Fibroblast of skin of left quadriceps (primary cell): ENCODE measurements around the gene MGST1.
"Not testable (repeated sequence)": the region's sequence is repeated elsewhere in the genome, so short reads cannot be mapped to it uniquely, and the experiment has no call there.

Source experiments
- DNase-seq, 2 experiments: peaks; one replicate each; pipeline ENCODE4 v3.0.0-alpha.2; 2013; ENCODE audit warnings: low read depth in 2 of 2

Gene MGST1

GRCh38 chr12:16352481-16352880 is 5.0 kb downstream of the MGST1 start:
- DNase-seq, result peak; percentile 59 to 62

- no peak for DNase-seq
These were observed 11.4 kb downstream of the MGST1 start for GRCh38 chr12:16358878-16359277.

DNA sequence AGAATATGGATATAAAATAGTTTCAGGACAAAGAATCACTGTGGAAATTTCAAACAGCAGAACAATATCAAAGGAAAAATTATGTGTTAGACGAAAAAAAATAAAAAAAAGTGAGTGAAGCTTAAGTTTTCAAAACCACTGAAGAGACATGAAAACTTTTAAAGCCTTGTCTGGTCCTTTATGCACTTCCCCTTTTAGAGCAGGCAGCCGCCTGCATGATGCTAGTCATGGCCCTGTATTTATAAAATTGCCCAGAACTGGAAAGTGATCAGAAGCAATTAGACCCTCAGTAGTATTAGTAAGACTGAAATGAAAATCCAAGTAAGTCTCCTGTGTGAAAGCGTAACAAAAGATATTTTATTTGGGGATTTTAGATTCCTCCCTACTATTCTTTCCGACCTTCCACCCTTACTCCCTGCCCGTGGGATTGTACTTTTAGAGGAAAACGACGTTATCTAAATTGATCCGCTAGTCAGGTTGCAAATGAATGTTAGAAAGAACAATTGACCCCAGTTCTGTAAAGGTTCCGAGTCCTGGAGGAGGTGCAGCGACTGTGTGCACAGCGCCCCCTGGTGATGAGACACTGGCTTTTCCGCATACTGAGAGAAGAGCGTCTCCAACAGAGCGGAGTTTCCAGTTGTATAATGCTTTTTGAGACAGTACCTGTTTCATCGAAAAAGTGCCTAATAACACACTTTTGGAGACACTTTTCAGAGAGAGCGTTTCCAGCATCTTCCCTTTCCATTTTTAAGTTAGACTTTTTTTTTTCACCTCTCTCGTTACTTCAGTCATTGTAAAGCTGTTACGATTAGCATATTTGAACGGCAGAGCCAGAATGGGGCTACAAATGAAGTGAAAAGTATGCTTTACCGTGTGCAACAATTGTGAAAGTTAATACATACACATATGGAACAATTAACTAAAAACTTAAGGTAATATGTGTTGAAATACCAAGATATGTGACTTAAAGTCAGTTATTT is 12.4 kb downstream of the MGST1 start:
- DNase-seq, result no peak

DNA sequence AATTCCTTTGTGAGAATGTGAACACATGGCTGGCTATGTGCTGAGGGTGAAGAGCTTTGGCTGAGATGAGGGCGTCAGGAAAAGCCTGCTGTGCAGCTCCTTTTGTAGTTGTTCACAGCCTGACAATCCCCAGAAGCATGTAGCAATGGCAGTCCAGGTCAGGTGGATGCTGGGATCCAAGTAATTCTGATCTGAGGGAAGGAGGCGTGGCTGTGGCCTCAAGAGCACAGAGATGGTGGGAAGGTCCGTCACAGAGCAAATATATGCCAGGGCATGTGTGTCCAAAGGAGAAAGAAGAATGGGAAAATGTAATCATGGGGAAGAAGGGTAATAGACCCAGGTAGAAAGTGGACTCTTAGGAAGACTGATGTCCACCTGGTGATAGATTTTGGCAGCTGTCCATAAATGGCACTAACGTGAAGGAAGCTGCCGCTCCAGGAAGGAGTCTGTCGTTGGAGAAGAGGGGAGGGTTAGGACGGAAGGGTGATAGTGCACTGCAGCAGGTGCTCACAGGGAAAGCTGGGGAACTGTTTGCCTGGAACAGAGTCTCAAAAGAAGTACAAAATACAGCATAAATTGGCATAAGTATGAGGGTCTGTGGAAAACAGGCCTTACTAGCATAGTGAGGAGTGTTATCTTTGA is 13.8 kb downstream of the MGST1 start:
- no peak for DNase-seq

DNA sequence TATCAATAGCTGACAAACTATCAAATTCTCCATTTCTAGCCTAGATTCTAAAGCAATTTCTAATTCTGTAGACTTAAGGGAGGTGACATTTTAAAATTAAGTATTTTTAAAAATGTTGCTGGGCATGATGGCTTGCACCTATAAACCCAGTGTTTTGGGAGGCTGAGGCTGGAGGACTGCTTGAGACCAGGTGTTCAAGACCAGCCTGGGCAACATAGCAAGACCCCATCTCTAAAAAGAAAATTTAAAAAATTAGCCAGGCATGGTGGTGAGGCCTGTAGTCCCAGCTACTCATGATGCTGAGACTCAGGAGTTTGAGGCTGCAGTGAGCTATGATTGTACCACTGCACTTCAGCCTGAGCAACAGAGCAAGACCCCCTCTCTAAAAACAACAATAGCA is 15.1 kb downstream of the MGST1 start:
- no peak for DNase-seq

DNA sequence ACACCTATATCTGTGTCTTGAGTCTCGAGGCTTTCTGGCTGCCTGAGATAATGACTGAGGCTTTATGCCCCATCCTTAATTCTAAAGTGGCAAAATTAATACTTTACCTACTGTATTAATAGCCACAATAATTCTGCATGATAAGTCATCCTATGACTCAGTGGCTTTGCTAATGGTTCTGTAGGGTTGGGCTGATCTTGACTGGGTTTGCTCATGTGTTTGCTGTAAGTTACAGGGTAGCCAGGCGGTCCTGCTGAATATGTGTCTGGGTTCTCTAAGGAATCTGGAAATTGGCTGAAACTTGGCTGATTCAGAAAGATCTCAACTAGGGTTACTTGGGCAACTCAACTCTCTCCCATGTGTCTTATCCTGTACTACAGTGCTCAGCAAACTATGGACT is 21.7 kb downstream of the MGST1 start:
- DNase-seq, result no peak

GRCh38 chr12:16370096-16370495 is 22.7 kb downstream of the MGST1 start:
- DNase-seq, result no peak

DNA sequence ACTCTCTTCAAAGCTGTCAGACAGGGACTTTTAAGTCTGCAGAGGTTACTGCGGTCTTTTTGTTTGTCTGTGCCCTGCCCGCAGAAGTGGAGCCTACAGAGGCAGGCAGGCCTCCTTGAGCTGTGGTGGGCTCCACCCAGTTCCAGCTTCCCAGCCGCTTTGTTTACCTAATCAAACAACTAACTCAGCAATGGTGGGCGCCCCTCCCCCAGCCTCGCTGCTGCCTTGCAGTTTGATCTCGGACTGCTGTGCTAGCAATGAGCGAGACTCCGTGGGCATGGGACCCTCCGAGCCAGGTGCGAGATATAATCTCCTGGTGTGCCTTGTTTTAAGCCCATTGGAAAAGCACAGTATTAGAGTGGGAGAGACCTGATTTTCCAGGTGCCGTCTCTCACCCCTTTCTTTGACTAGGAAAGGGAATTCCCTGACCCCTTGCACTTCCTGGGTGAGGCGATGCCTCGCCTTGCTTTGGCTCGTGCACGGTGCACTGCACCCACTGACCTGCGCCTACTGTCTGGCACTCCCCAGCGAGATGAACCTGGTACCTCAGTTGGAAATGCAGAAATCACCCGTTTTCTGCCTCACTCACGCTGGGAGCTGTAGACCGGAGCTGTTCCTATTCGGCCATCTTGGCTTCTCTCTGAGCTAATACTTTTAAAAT is 35.3 kb downstream of the MGST1 start:
- not testable (repeated sequence) for DNase-seq

- no peak for DNase-seq
These were observed 37.3 kb downstream of the MGST1 start for GRCh38 chr12:16384732-16385131.

DNA sequence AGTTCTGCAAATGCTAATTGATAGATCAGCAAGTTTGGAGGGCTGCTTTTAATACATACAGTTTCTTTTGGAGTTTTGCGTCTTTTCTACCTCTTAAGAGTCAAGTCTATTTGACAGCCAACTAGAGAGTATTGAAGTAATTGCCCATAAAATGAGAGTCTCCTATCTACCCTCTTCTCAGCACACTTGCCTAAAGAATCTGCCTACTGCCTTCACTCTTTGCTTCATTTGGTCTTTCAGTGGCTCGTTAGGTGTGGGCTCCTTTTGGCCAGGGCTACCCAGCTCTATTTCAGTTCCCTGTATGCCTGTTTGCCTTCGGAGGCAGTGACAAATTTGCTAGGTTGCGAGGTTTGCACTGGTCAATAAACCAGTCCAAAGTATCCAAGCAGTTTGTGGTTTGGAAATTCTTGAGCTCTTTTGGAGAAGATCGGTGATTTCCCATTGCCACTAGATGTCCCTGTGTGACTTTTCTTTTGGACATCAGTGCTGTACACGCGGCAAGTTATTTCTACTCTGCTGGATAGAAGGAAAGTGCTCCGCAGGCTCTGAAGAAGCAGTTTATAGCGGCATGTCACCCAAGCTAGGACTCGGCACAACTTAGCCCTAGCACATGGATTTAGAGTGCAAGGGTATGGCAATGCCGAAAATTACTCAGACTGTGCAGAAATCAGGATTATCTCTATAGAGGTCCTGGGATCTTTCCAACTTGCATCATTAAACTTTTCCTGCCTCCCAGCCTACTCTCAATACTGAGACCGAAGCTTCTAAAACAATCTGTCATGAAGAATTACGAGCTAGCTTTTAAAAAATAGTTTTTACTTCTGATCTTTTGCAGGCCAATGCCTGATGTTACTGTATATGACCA is 38.6 kb downstream of the MGST1 start:
- DNase-seq, result peak; percentile 21 to 26

- no peak for DNase-seq
These were observed 40.5 kb downstream of the MGST1 start for GRCh38 chr12:16387919-16388318.

DNA sequence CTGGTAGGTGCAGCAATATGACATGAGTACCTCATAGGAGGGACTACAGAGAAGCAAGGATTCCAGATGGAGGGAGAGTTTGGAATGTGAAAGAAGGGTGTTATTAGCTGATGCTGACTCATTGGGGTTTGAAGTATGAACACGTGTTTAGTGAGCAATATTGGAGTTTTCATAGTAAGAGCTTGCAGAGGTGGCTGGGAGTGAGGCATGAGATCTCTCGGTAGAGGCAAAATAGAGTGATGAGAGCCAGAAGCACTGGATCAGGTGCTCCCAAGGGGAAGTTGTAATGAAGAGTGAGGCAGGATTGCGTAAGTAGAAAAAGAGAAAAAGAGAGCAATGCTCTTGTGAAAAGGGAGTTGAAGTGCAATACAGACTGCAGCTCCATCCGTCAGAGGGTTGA is 42.1 kb downstream of the MGST1 start:
- DNase-seq, result peak; percentile 33 to 38

DNA sequence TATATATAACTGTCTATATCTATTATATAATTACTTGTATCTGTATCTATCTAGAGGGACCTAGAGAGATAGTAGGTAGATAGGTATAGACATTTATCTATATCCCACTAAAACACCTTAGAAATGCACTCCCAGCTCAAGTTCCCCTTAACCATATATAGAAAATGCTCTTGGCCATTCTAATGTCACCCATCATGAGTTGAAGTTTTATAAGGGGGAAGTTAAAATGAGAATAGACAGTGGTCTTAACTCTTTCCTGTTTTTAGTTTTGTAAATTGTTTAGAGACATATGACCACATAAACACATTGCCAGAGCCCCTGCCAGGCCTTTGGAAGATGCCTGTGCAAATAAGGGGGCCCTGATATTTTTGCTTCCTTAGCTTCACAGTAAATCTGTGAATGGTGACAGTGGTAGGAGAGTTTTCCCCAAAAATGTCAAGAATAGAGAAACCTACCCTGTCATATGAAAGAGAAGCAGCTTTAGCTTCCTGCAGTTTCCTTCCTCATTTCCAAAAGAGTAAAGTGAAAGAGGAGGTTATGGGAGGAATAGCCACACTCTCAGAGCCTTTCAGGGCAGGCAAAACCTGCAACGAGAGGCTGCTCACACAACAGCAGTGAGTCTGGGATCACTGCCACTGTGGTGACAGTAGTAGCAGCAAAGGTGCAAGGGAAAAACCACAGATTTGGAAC is 45.5 kb downstream of the MGST1 start:
- DNase-seq, result no peak

DNA sequence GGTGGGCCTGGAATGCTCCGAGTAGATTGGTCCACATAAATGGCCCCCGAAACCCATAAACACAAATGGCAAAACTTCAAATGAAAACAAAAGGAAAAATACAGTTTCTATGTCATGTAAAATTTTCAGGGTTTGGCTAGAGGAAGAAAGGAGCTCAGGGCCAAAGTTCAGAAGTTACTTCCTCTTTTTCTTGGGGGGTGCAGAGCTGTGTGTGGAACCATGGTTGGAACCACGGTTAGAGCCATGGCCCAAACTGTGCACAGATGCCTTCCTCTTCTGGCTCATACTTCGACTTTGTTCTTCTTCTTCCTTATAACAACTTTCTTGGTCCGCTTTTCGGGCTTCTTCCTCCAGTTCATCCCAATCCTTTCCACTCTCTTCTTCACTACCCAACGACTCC is 51.7 kb downstream of the MGST1 start:
- no peak for DNase-seq

DNA sequence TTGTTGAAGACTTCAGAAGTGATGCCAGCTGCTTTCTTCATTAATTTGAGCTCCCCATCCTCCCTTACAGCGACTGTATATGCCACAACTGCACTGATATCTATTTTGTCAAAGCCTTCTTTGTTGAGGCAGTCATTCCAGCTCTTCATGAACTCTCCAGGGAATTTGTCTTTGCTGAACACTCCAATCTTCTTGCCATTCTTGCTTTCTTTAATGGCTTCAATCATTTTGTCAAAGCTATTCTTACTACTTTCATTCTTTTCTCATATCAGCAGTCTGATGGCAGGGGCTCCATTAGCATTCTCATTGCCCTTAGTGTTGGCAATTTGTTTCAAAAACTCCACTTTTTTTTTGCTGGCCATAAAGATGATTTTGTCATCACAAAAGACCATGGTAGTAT is 54.4 kb downstream of the MGST1 start:
- DNase-seq, result not testable (repeated sequence)

DNA sequence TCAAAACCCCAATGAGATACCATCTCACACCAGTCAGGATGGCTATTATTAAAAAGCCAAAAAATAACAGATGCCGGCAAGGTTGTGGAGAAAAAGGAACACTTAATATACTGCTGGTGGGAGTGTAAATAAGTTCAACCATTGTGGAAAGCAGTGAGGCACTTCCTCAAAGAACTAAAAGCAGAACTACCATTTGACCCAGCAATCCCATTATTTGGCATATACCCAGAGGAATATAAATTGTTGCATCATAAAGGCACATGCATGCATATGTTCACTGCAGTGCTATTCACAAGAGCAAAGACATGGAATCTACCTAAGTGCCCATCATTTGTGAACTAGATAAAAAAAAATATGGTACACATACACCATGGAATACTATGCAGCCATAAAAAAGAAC is 59.9 kb downstream of the MGST1 start:
- DNase-seq, result no peak
